Measurements from ENCODE around the gene FUS. TPM values are rescaled to one million over a fixed set of nuclear protein-coding genes. Genes with fewer than 3 reads are reported as not detected.

The FUS gene
- total and polyA plus RNA-seq, 2 of the 8 experiments (the other 6 are each of a cell fraction or from before 2014, with no cell fraction given): 484 to 685 TPM

- H3K79me2 ChIP-seq (ENCODE audit: control insufficient read depth in 1 of 2, insufficient read depth in 2 of 2, low read length in 2 of 2): 0 out of 4 replicates have a peak, but pooled peaks cover 0 to 3% of the 10 kb centered on the region in 2 experiments
- FAIRE-seq (no peak), DNase-seq (ENCODE audit: low read depth in 1 of 2, low spot score in 2 of 2) (no peak)
- no peaks in the 10 kb centered on the region for H3K9me3 ChIP-seq (ENCODE audit: insufficient read depth in 2 of 2, low read depth in 1 of 2, low read length in 1 of 2)
- POLR2A ChIA-PET (ENCODE audit: partially characterized antibody): interaction anchor here (0.7 to 24.0 kb wide), 24 partner anchors 4 to 251 kb away, joined by 3 to 430 read pairs (median 4); partner anchors contain the start of genes FUS, KAT8, ORAI3 and PYCARD
- no peak overlapping the region; a peak in 1 of 7 replicates for H3K9ac ChIP-seq (replicated peaks in 1 of 4; ENCODE audit: extremely low read depth in 1 of 4, low read depth in 3 of 4, low read length in 3 of 4)
- WGBS, 2 experiments (ENCODE audit: extremely low coverage in 1 of 2, insufficient coverage in 1 of 2, insufficient read length in 1 of 2, insufficient replicate concordance in 2 of 2, low coverage in 1 of 2, low lambda C conversion rate in 2 of 2, missing lambda C conversion rate in 1 of 2): 88% methylated on average over 8 of the region's 8 CpGs; no CpG with 5 or more reads in 1 of the 2 experiments
- H3K36me3 ChIP-seq (ENCODE audit: control insufficient read depth in 2 of 4, insufficient read depth in 4 of 4, low read length in 3 of 4): peaks cover 0 to 8% (median 5%) of the 10 kb centered on the region in 4 experiments; a peak in 6 of 8 replicates
- peaks cover 0 to 6% (median 3%) of the 10 kb centered on the region in 4 experiments; a peak in 3 of 7 replicates for H3K27me3 ChIP-seq (replicated peaks in 1 of 4; ENCODE audit: control insufficient read depth in 3 of 4, extremely low read depth in 1 of 4, insufficient read depth in 3 of 4, low read length in 3 of 4)
- no peak overlapping the region for H2BK120ac ChIP-seq (replicated peaks; ENCODE audit: low read depth, low read length)
- 0 out of 2 replicates have a peak overlapping the region, but pooled peaks have one; percentile 53 for H2AK5ac ChIP-seq (ENCODE audit: low read depth, low read length)
- H3K4me2 ChIP-seq (ENCODE audit: insufficient read depth in 1 of 2, low read depth in 2 of 2, low read length in 2 of 2): peak overlapping the region; percentile 90 to 98
- peaks cover 3 to 11% of the 10 kb centered on the region in 2 experiments for H4K20me1 ChIP-seq (replicated peaks in 1 of 2; ENCODE audit: control insufficient read depth in 1 of 2, insufficient read depth in 2 of 2, low read length in 2 of 2)
- no peak overlapping the region for H3K27ac ChIP-seq (ENCODE audit: low read depth, low read length)
- peak overlapping the region in 2 of 4 experiments; percentile 61 to 74; a peak in 5 of 8 replicates for H3K4me3 ChIP-seq (ENCODE audit: extremely low read depth in 1 of 4, insufficient read depth in 2 of 4, low read depth in 3 of 4, low read length in 4 of 4)
- CTCF ChIA-PET (ENCODE audit: partially characterized antibody): interaction anchor here (0.6 to 4.1 kb wide), 12 partner anchors 11 to 668 kb away, joined by 3 to 10 read pairs (median 4); partner anchors contain the start of genes PYDC1 and ZNF843
- peak overlapping the region; percentile 58 for H2BK5ac ChIP-seq (ENCODE audit: low read depth, low read length)
- H3K18ac ChIP-seq (ENCODE audit: extremely low read depth, low read length): no peak overlapping the region
- H3K56ac ChIP-seq (replicated peaks; ENCODE audit: insufficient read length, low read depth, low read length): no peak overlapping the region
- no peak overlapping the region for H4K8ac ChIP-seq (ENCODE audit: extremely low read depth, insufficient read depth, low read length)
- H3K4me1 ChIP-seq (replicated peaks in 1 of 4; ENCODE audit: control insufficient read depth in 3 of 4, insufficient read depth in 4 of 4, low read length in 3 of 4): peaks cover 0 to 7% (median 4%) of the 10 kb centered on the region in 4 experiments; a peak in 5 of 7 replicates
- peak overlapping the region; percentile 18 for H4K5ac ChIP-seq (ENCODE audit: insufficient read length, low read depth, low read length)
- no peak for TF ChIP-seq PHF8 (conservative IDR thresholded peaks at IDR 0.05; ENCODE audit: low read depth, low read length)
- 0 out of 4 replicates have a peak, but pooled peaks of 1 of the 2 experiments have one; percentile 8 for TF ChIP-seq RAD21 (IDR thresholded peaks at IDR 0.05 in 1 of 2, conservative IDR thresholded peaks at IDR 0.05 in 1 of 2; ENCODE audit: low read depth in 2 of 2, low read length in 2 of 2)
- no peak overlapping the region for H2BK15ac ChIP-seq (ENCODE audit: low read length)
- no peak overlapping the region for H3K4ac ChIP-seq (replicated peaks; ENCODE audit: insufficient read length, low read depth, low read length)
- no peak overlapping the region for H3K23ac ChIP-seq (ENCODE audit: insufficient read length)
- H3K14ac ChIP-seq (ENCODE audit: insufficient read length): no peak overlapping the region
- peaks cover 15% of the 10 kb centered on the region; the same call in 1 of the 2 replicates for H3K23me2 ChIP-seq (ENCODE audit: low read depth, low read length)
- peak overlapping the region; percentile 68; the same call in 1 of the 2 replicates for H2BK12ac ChIP-seq (ENCODE audit: low read depth, low read length)
- no peak overlapping the region for H2AFZ ChIP-seq (ENCODE audit: low read length)
- no peak overlapping the region for H4K91ac ChIP-seq (replicated peaks; ENCODE audit: insufficient read length, low read length)
- H3K79me1 ChIP-seq (ENCODE audit: low read depth, low read length): peaks cover 9% of the 10 kb centered on the region
- no peak overlapping the region for H2BK20ac ChIP-seq (ENCODE audit: low read length)
Observed at GRCh38 chr16:31200821-31201568, 21.1 kb downstream of the FUS start.
